Measurements from ENCODE around the gene OR6N1. TPM values are rescaled to one million over a fixed set of nuclear protein-coding genes. Genes with fewer than 3 reads are reported as not detected.

The OR6N1 gene
- total RNA-seq, 1 donor from 2014 or later, result not detected

- no peak for DNase-seq (ENCODE audit: low read depth)
- H3K4me3 ChIP-seq (ENCODE audit: low read depth, low read length), result no peak overlapping the region
- H3K36me3 ChIP-seq (ENCODE audit: control insufficient read depth, insufficient read depth, low read length), result no peaks in the 10 kb centered on the region
- TF ChIP-seq, protein P1, sequence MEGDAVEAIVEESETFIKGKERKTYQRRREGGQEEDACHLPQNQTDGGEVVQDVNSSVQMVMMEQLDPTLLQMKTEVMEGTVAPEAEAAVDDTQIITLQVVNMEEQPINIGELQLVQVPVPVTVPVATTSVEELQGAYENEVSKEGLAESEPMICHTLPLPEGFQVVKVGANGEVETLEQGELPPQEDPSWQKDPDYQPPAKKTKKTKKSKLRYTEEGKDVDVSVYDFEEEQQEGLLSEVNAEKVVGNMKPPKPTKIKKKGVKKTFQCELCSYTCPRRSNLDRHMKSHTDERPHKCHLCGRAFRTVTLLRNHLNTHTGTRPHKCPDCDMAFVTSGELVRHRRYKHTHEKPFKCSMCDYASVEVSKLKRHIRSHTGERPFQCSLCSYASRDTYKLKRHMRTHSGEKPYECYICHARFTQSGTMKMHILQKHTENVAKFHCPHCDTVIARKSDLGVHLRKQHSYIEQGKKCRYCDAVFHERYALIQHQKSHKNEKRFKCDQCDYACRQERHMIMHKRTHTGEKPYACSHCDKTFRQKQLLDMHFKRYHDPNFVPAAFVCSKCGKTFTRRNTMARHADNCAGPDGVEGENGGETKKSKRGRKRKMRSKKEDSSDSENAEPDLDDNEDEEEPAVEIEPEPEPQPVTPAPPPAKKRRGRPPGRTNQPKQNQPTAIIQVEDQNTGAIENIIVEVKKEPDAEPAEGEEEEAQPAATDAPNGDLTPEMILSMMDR (IDR thresholded peaks at IDR 0.05; ENCODE audit: insufficient read depth, low read length, poor library complexity, severe bottlenecking), result no peak
- H3K27me3 ChIP-seq (ENCODE audit: control insufficient read depth, insufficient read depth, low read length), result no peaks in the 10 kb centered on the region
Measured at GRCh38 chr1:158732524-158732923, 39.5 kb downstream of the OR6N1 start.

- Histone ChIP-seq H3K36me3 (ENCODE audit: control insufficient read depth, insufficient read depth, low read length) (no peaks in the 10 kb centered on the region), H3K27me3 (ENCODE audit: control insufficient read depth, insufficient read depth, low read length) (no peaks in the 10 kb centered on the region), H3K4me3 (ENCODE audit: low read depth, low read length) (no peak overlapping the region)
- TF ChIP-seq, protein P1 (IDR thresholded peaks at IDR 0.05; ENCODE audit: insufficient read depth, low read length, poor library complexity, severe bottlenecking), result no peak
- DNase-seq (ENCODE audit: low read depth), result no peak
Measured at GRCh38 chr1:158731707-158732106, 40.3 kb downstream of the OR6N1 start.

DNA sequence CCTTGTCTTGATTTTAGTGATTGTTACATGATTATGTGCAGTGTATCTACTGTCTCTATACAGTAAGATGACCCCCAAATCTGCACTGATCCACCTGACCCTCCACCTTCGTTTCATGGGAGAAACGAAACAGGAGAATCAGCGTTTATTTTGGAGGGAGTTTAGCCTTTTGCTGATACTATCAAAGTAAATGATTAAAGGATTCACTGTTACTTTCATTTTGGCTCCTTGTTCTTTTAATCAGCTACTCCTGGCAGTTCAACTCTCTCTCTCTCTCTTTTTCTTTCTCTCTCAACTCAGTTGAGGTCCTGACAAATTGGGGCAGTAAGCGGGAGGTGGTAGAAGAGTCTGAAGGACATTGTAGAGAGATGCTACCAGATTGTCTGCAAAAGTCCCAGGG lies 41.5 kb downstream of the OR6N1 start:
- no peaks in the 10 kb centered on the region for H3K27me3 ChIP-seq (ENCODE audit: control insufficient read depth, insufficient read depth, low read length)
- TF ChIP-seq, protein P1 (IDR thresholded peaks at IDR 0.05; ENCODE audit: insufficient read depth, low read length, poor library complexity, severe bottlenecking), result no peak
- H3K36me3 ChIP-seq (ENCODE audit: control insufficient read depth, insufficient read depth, low read length), result no peaks in the 10 kb centered on the region
- DNase-seq (ENCODE audit: low read depth), result no peak
- no peak overlapping the region for H3K4me3 ChIP-seq (ENCODE audit: low read depth, low read length)

DNA sequence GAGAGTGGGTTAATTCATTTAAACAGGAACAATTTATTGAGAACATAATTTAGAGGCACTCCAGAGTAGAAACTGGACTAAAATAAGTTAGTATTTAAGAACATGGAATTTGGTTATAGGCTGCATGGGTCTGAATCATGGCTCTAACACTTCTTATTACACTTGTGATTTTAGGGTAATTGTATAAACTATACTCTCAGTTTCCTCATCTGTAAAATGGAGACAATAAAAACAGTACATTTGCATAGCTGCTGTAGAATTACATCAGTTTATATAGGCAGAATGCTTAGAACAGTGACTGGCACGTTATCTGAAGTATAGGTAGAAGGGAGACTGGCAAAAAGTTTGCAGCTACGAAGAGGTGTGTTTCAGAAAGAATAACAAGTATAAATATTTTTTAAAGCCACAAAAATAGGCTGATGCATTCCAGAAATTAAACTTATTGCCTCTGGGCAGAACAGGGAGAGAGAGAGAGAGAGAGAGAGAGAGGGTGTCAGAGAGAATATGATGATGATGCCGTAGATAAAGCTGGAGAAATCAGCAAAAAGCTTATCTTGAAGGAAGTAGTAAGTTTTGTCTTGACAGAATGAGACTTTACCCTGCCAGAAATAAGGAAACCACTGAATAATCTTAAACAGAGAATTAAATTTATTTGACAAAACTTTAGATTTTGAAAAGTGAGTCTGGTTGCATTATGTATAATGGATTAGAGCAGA lies 43.3 kb downstream of the OR6N1 start:
- no peak overlapping the region for H3K4me3 ChIP-seq (ENCODE audit: low read depth, low read length)
- H3K27me3 ChIP-seq (ENCODE audit: control insufficient read depth, insufficient read depth, low read length), result peaks cover 2% of the 10 kb centered on the region
- no peak for DNase-seq (ENCODE audit: low read depth)
- no peaks in the 10 kb centered on the region for H3K36me3 ChIP-seq (ENCODE audit: control insufficient read depth, insufficient read depth, low read length)
- TF ChIP-seq, protein P1 (IDR thresholded peaks at IDR 0.05; ENCODE audit: insufficient read depth, low read length, poor library complexity, severe bottlenecking), result no peak

- H3K4me3 ChIP-seq (ENCODE audit: low read depth, low read length), result no peak overlapping the region
- no peak for DNase-seq (ENCODE audit: low read depth)
- H3K36me3 ChIP-seq (ENCODE audit: control insufficient read depth, insufficient read depth, low read length), result no peaks in the 10 kb centered on the region
- H3K27me3 ChIP-seq (ENCODE audit: control insufficient read depth, insufficient read depth, low read length), result peaks cover 2% of the 10 kb centered on the region
- TF ChIP-seq, protein P1 (IDR thresholded peaks at IDR 0.05; ENCODE audit: insufficient read depth, low read length, poor library complexity, severe bottlenecking), result no peak
Measured at GRCh38 chr1:158724442-158724841, 47.6 kb downstream of the OR6N1 start.

DNA sequence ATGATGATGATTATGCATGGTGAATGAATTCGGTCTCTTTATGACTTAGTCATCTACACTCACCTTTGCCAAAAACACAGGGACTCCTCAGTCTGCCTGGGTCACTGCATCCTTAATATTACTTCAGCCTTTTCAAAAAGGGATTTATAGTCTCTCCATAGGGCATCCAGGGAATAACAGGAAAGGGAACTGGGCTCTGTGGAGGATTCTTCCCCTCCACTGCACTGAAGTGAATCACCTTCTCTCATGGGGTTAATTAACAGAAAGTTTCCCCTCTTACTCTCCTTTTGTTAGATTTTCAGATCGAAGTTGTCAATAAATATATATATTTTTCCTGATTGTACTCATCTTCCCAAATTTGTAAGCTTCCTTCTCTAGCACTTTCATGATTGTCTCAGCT lies 51.4 kb downstream of the OR6N1 start, which contains the start of gene OR6K3:
OR6K3 (minus strand) TSS at position 101 of the 400 bp plus-strand sequence. CDS start 2,605 bp downstream, outside the sequence.
- TF ChIP-seq, protein P1 (IDR thresholded peaks at IDR 0.05; ENCODE audit: insufficient read depth, low read length, poor library complexity, severe bottlenecking), result no peak
- H3K36me3 ChIP-seq (ENCODE audit: control insufficient read depth, insufficient read depth, low read length), result no peaks in the 10 kb centered on the region
- DNase-seq (ENCODE audit: low read depth), result no peak
- H3K4me3 ChIP-seq (ENCODE audit: low read depth, low read length), result no peak within 1 kb of the TSS
- peaks cover 2% of the 10 kb centered on the region for H3K27me3 ChIP-seq (ENCODE audit: control insufficient read depth, insufficient read depth, low read length)
